Measurements from ENCODE around the gene TCIRG1.

TCIRG1 gene

DNA sequence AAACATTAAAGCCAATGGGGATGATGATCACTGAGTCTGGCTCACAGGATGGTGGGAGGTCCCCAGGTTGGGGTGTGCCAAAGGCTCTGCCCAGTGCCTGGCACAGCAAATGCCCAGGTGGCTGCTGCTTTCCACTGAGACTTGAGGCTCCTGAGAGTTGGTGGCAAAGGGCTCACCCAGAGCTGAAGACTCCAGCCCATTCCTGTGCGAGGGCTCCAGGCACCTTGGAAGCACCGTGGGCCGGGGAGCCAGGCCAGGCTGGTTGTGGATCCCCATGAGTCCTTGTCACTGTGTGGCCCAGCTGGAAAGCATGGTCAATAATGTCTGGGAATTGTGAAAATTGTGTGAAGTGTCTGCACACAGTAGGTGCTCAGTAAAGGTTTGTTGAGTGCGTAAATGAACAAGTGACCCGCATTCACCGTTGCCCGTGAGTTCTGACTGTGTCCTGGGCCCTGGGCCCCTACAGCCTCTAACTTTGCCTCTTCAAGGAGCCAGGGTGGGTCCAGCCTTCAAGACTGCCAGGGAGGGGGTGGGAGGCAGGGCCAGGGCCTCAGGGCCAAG is 32.1 kb upstream of the TCIRG1 start:
- DNase-seq (ENCODE audit: low spot score): no peak

- no peak for DNase-seq (ENCODE audit: low spot score)
Observed at GRCh38 chr11:68007498-68008380, 31.1 kb upstream of the TCIRG1 start.

- DNase-seq (ENCODE audit: low spot score): no peak
Observed at GRCh38 chr11:68008381-68009337, 30.2 kb upstream of the TCIRG1 start.

- DNase-seq (ENCODE audit: low spot score): peak; percentile 68
Observed at GRCh38 chr11:68009391-68010089, 29.3 kb upstream of the TCIRG1 start.

DNA sequence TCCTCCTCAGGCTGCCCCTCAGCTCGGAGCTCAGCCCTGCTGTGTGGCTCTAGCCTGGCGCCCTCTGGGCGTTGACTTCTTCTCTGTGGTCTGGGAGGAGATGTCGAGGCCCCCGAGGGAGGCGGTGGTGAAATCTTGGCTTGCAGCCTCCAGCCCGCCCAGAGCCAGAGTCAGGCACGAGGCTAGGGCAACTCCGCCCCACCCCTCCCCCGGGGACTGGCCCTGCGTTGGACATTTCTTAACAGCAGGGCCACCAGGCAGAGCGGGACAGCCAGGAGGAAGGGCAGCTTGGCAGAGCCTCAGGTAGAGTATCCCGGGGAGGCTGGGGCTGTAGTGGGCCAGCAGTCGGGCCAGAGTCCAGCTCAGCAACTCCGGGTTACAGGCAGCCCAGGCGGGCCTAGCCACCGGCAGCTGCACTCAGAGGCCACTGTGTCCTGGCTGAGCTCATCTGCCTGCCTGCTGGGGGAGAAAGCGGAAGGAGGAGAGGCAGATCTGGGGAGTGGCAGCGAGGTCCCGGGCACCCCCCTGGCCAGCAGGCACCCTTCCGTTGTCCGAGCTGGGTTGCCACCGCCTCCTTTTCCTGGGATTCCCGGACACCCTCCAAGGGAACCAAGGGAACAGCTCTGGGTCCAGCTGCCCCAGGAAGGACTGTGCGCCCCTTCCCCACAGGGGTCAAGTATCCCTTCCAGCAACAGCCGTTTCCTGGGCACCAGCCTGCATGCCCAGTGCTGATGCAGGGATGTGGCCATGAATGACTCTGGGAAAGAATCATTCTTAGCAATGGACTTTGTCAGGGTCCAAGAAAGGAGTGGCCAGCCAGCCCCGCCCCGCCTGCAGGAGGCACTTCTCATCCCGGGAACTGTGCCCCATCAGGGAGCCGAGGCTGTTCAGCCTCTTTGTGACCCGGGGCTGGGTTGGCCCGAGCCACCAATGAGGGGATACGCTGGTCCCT is 28.5 kb upstream of the TCIRG1 start, which contains the start of gene ALDH3B1:
Gene ALDH3B1, plus strand, starts transcription at position 238 of the 952 bp plus-strand sequence. CDS start 4,971 bp downstream, outside the sequence.
- DNase-seq (ENCODE audit: low spot score): peak; percentile 64

DNA sequence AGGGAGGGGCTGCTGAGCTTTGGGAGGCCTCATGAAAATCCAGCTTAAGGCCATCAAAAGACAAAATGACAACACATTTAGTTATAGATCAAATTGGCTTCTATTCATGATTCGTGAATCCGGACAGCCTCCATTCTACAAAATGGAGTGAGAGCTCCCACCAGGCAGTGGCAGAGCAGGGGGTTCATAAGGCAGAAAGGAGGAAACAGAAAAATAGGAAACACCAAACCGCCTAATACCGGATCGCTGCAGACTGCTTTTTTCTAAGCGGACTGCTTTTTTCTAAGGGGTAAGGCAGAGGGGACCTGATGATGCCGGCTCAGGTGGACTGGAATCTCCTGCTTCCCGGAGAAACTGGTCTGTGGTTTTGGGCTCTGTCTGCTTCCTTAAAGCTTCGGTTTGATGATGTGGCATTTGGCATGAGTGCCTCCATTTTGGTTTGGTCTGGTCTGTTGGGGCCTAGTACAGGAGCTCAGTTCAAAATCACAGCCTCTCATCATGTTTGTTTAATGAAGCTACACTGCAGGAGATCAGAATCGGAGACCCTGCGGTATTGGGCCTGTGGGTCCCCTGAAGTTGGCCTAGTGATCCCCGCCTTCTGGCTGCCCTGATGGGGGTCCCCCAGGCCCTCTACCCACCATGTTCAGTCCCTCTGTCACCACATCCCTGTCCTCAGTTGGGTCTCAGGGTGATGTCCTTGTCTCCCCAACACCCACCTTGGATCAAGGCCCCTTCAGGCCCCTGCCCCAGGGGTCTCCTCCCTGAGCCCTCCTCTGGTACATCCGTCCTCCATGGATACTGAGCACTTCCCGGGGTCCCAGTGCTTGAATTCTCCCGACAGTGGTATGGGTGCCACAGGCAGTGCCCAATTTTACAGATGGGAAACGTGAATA is 27.5 kb upstream of the TCIRG1 start:
- DNase-seq (ENCODE audit: low spot score): no peak

DNA sequence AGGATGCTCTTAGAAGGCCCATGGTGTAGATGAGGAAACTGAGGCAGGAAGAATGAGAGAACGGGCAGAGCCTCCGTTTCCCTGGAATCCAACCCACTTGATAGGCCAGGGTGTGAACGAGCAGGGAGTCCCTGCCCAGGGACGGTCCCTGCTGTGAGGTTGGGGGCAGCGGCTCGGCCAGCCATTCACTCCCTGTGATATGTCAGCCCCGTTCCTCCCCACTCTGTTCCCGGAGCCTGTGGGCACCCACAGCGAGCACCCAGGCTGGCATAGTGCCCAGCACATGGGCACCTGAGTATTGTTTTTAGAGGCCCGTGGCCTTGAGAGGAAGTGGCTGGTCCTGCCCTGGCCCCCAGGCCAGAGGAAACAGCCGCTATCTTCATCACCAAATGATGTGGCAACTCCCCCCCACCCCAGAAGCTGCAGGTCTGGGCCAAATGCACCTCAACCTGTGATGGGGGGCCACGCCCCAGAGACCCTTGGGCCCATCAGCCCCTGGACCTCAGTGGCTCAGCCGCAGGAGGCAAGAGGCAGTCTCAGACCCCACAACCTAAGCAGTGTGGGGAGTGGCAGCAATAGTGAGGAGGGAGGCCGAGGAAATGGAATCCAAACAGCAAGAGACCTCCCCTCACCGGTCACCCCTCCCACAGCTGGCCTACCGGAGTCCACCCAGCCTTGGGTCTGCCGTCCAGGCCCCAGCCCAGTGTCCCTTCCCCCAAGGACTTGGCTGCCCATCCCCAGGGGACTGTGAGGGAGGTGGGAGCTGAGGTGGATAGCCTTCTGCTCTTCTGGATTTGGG is 26.6 kb upstream of the TCIRG1 start:
- no peak for DNase-seq (ENCODE audit: low spot score)

GRCh38 chr11:68012843-68013610 is 25.8 kb upstream of the TCIRG1 start:
- DNase-seq (ENCODE audit: low spot score): no peak

- no peak for DNase-seq (ENCODE audit: low spot score)
Observed at GRCh38 chr11:68013611-68014156, 25.1 kb upstream of the TCIRG1 start.

GRCh38 chr11:68014157-68014946 is 24.5 kb upstream of the TCIRG1 start:
- no peak for DNase-seq (ENCODE audit: low spot score)

- no peak for DNase-seq (ENCODE audit: low spot score)
Observed at GRCh38 chr11:68014947-68015447, 23.8 kb upstream of the TCIRG1 start.

DNA sequence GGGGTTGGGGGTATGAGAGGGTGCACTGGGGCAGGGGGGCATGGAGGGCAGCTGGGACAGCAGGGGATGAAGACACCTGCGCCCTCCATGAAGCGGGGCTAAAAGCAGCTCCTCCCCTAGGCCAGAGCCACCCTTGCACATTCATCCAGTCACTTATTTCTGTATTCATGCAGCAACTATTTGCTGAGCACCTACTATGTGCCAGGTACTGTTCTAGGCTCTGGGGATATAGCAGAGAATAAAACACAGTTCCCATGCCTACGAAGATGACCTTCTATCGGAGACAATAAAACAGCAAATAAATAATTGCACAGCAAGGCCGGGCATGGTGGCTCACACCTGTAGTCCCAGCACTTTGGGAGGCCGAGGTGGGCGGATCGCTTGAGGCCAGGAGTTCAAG is 23.4 kb upstream of the TCIRG1 start:
- no peak for DNase-seq (ENCODE audit: low spot score)

DNA sequence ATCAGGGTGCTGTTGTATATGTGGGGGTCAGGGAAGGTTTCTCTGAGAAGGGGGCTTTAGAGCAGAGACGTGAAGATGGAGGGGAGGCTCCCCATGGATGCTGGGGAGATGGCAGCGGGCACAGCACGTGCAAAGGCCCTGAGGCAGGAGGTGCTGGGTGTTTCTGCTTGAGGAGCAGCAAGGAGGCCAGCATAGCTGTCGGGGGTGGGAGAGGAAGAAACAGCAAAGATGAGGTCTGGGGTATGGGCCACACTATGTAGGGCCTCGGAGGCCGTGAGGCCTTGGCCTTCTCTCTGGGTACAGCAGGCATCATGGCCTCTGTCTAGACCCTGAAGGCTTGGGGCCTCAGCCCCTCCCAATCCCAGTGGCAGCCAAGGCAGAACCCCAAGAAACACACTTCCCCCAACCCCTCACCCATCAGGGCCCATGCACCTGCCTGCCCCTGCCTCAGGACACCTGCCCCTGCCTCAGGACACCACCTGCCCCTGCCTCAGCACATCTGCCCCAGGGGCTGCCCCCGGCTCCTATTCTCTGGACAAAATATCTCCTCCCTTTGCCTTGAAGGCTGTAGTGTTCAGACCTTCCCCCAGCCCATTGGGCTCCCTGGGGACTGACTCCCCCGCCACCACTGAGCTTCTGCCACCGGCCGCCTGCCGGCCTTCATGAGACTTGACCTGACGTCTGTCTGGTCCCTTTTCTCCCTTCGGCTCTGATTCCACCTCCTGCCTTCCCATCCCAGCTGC is 22.5 kb upstream of the TCIRG1 start:
- peak; percentile 34 for DNase-seq (ENCODE audit: low spot score)

GRCh38 chr11:68016904-68017817 is 21.7 kb upstream of the TCIRG1 start:
- DNase-seq (ENCODE audit: low spot score): no peak

All from NAMALWA (cell line).